NCI-H2171 (cell line): ENCODE data around the gene ANO9.
"Not testable (repeated sequence)": the region's sequence is repeated elsewhere in the genome, so short reads cannot be mapped to it uniquely, and the experiment has no call there.

Experiments
- DNase-seq: peaks from one replicate; lab custom pipeline; 2025; lab: John Stamatoyannopoulos, UW

ANO9 gene

DNA sequence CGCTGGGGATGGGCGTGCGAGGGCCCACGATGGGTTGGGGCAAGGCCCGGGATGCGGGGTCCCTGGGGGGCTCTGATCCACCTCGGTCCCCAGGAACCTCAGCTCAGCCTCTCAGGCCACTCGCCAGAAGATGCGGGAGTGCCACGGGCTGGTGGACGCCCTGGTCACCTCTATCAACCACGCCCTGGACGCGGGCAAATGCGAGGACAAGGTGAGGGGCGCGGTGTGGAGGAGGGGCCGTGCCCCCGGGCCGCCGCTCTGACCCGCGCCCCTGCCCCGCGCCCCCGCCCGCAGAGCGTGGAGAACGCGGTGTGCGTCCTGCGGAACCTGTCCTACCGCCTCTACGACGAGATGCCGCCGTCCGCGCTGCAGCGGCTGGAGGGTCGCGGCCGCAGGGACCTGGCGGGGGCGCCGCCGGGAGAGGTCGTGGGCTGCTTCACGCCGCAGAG, 41.5 kb downstream of the ANO9 start:
- DNase-seq: no peak

GRCh38 chr11:399731-400211, 42.0 kb downstream of the ANO9 start:
- no peak for DNase-seq

DNA sequence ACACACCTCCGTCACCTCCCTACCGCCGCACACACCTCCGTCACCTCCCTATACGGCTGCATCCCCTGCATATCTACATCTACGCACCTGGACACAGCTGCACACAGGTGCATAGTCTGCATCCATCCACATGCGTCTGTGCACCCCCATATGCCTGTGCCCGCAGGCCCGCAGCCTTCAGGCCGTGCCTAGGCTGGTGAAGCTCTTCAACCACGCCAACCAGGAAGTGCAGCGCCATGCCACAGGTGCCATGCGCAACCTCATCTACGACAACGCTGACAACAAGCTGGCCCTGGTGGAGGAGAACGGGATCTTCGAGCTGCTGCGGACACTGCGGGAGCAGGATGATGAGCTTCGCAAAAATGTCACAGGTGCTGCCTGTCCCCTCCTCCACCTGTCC, 43.0 kb downstream of the ANO9 start:
- no peak for DNase-seq

DNA sequence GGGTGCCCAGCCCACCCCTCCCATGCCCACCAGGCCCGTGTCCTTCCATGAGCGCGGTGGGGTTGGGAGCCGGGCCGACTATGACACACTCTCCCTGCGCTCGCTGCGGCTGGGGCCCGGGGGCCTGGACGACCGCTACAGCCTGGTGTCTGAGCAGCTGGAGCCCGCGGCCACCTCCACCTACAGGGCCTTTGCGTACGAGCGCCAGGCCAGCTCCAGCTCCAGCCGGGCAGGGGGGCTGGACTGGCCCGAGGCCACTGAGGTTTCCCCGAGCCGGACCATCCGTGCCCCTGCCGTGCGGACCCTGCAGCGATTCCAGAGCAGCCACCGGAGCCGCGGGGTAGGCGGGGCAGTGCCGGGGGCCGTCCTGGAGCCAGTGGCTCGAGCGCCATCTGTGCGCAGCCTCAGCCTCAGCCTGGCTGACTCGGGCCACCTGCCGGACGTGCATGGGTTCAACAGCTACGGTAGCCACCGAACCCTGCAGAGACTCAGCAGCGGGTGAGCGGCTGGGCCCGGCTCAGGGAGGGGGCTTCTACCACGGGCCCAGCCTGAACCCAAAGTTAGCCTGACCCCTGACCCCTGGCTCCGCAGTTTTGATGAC, 44.8 kb downstream of the ANO9 start:
- DNase-seq: no peak

DNA sequence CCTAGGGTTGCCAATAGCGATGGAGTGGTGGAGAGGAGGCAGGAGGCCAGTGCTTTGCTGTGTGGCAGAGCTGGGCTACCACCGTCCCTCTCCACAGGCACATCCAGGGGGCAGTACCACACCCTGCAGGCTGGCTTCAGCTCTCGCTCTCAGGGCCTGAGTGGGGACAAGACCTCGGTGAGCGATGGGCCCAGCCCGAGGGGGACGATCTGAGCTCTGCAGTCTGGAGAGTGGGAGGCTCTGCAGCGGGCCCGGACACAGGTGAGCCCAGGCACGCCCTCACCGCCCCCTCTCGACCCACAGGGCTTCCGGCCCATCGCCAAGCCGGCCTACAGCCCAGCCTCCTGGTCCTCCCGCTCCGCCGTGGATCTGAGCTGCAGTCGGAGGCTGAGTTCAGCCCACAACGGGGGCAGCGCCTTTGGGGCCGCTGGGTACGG, 45.3 kb downstream of the ANO9 start:
- DNase-seq: no peak

GRCh38 chr11:395866-396265, 45.9 kb downstream of the ANO9 start:
- no peak for DNase-seq

GRCh38 chr11:394858-395655, 46.8 kb downstream of the ANO9 start:
- DNase-seq: no peak

DNA sequence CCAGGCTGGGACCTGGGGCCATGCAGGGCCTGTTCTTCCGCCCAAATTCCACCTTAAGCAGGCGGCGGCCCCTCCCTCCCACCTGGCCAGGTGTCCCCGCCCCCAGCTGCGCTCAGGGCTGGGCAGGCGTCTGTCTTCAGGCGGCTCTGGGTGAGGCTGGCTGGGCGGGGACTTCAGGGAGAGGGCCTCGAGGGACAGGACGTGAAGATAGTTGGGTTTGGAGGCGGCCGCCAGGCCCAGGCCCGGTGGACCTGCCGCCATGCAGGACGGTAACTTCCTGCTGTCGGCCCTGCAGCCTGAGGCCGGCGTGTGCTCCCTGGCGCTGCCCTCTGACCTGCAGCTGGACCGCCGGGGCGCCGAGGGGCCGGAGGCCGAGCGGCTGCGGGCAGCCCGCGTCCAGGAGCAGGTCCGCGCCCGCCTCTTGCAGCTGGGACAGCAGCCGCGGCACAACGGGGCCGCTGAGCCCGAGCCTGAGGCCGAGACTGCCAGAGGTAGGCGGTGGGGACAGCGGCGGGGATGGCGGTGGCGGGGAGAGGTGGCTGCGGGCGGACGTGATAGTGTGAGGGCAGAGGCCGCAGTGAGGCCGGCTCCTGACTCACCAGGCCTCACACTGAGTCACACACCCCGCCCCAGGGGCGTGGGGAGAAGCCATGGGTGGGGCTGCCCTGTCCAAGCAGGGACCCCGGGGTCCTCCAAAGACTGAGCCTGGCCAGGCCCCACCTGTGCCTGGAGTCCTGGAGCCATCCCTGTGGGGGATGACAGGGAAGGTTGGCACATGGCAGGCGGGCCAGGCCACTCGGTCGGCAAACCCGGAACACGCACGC, 47.6 kb downstream of the ANO9 start, which contains the start of gene PKP3:
PKP3 (plus strand) TSS at position 176 of the 824 bp plus-strand sequence; CDS start at position 260, 84 bp downstream.
- peak; percentile 50 for DNase-seq

- DNase-seq: no peak
These were observed 48.4 kb downstream of the ANO9 start for GRCh38 chr11:393219-394033.

DNA sequence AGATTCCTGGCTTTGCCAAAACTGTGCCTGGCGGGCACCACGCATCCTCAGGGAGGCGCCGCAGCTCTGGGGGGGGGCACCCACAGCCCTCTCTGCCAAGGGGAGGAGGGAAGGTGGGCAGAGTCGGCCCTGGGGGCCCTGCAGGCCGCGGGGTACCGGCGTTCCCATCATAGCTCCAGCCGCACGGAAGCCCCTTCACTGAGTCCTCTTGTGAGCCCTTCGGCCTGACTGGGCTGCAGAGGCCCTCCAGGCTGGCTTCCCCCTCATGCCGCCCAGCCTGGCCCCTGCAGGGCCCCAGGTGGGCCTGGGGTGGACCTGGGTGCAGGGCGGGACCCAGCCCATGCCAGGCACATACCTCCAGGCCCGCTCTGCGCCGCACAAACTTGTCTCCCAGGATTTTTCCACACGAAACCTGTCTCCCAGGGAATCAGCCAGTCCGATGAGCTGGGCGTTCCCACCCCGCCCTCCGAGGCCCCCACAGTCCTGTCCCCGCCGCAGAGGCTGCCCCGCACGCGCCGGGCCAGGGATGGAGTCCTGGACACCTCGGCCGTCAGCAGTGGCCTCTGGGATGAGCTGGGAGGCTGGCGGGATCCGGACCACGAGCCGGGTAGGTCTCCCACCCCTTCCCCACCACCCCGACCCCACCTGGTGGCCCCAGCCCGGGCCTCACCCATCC, 49.6 kb downstream of the ANO9 start:
- DNase-seq: no peak

DNA sequence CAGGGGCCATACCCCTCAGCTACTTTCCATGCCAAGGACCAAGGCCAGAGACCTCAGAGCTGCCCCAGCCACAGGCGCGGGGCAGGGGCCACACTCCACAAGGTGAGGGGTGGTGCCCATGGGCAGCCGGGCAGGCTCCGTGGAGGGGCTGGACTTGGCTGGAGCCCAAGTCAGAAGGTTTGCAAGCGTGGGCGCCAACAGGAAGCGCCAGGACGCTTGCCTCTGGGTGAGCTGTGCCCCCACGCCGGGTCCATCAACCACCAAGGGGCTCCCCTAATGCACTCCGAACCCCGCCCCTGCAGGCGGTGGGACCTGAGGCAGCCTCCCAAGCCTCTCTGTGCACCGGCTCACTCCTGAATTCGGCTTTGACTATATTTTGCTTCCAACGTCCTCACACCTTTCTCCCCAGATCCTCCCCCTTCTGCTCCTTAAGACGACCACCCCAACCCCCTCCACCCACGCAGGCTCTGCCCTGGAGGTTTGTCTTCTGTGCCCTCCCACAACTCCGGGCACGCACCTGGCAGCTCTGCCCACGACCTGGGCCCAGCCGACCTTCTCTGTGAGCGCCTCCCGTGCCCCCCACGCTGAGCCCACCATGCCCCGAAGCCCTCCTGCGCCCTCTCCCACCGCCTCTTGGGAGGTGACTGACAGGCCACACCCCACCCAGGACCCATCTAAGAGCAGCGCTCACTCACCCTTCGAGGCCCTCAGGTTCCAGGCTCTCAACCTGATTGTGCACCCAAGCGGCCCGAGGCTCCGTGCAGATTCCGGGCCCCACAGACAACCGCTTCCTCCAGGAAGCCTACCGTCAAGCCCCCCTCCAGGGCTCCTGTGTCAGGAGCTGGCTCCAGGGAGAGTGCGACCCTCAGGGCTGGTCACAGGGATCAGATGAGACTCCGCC, 50.4 kb downstream of the ANO9 start:
- no peak for DNase-seq

DNA sequence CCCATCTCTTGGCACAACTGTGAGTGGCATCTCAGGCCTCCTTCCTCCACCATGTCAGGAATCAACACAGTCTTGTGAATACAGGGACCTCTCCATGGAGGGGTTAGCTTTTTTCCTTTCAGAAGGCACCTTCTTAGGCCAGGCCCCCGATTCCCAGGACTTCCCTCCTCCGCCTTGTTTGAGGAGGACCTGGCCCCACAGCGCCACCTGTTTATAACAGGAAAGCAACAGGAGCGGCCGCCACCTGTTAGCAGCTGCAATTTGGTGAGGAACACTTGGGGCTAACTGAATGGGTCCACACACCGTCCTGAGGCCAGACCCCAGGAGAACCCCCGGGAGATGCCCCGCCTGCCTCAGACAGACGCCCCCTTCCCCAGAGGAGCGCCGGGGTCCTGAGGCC, 51.6 kb downstream of the ANO9 start:
- no peak for DNase-seq

DNA sequence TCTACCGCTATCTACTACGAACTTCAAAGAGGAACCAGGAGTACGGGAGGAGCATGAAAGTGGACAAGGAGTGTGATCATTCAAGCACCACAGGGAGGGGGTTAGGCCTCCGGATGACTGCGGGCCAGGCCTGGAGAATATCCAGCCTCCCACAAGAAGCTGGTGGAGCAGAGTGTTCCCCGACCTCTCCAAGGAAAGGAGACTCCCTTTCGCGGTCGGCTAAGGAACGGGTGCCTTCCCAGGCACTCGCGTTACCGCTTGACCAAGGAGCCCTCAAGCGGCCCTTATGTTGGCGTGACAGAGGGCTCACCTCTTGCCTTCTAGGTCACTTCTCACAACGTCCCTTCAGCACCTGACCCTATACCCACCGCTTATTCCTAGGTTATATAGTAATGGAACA, 52.4 kb downstream of the ANO9 start:
- not testable (repeated sequence) for DNase-seq

DNA sequence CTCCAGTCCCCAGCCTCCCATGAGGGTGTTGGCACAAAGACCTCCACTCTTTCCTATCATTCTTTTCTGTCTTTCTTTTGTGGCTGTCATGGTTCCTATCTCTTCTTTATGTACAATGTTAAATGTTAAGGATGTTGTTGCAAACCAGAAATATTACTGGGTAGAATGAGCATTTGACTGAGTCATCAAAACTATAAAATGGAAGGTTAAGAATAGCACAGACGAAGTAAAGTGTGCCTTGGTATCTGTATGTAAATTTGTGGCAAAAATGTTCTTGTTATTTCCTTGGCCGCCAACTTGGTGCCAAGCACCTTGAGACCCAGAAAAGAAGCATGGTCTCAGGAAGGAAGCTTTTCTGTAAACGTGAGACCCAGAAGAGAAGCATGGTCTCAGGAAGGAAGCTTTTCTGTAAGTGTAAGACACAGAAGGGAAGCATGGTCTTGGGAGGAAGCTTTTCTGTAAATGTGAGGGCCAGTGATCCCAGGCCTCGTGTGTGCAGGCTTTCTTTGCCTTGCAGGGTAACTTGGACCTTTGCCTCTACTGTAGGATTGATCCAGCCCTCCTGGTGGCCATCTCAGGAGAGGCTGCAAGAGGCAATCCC, 54.5 kb downstream of the ANO9 start:
- DNase-seq: no peak

DNA sequence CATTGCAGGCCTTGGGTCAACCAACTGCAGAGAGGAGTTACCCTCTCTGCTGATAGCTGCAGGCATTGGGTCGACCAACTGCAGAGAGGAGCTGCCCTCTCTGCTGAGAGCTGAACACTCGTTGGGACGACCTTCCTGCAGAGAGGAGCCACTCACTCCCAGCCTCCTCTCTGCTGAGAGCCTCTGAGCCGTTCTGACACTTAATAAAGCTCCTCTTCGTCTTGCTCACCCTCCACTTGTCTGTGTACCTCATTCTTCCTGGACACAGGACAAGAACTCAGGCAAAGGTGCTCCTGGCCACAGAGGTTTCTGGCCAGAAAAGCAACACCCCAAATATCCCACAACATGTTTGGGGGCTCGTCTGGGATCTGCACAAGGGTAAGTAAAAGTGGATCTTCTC, 55.3 kb downstream of the ANO9 start:
- DNase-seq: no peak

GRCh38 chr11:385594-386351, 56.0 kb downstream of the ANO9 start:
- no peak for DNase-seq

DNA sequence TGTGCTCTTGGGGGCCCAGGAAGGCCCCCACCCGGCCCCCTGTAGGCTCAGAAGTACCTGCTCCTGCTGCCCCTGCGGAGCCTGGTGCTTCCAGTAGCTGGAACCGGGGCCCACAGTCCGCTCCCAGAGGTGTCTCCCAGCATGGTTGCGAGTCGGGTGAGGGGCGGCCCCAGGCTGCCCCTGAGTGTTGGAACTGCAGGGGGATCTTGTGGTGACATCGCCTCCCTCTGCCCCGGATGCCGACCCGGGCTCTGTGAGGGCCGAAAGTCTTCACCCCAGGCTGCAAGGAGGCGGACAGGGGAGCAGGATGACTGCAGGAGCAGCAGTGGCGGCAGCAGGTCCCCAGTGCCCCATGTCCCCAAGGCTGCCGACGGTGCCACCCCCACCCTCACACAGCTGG, 57.3 kb downstream of the ANO9 start:
- no peak for DNase-seq

GRCh38 chr11:383431-383830, 58.4 kb downstream of the ANO9 start:
- no peak for DNase-seq
